ENCODE data around the gene TXNRD2. TPM values are rescaled to one million over a fixed set of nuclear protein-coding genes. Genes with fewer than 3 reads are reported as not detected.

The TXNRD2 gene
- total RNA-seq, 1 donor from 2014 or later: 47.5 TPM

DNA sequence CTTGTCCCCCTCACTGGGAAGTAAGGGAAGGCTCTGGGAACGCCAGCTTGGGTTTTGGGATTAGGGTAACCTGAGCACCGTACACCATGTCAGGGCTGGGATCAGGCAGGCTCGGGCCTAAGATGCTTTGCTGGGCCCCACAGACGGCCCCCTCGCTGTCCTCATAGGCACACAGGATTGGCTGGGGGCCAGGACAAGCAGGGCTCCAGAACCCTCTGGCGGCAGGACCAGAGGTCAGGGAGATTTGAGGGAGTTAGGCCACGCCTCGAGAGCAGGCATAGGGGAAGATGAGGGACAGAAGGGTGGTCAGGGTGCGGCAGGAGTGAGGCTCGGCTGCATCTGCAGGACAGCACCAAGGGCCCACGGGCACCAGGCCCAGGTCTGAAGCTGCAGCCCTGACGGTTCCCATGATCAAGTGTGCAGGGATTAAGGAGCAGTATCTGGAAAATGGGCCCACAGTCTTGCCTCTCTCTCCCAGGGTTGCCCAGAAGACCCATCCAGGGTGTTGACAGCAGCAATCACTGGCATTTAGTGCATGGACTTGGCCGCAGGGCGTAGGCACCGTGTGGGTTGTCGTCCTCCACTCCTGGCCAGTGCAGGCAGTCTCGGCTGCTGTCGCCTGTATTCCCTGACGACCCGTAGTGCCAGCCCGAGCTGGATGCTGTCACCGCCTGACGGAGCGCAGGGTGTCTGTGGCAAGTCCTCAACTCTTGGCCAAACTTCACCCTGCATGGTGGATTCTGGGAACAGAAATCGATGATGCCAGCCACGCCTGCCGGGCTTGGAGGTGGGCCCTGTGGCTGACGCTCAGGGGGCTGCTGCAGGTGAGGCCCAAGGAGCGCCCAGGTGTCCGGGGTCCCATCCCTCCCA is 71.2 kb downstream of the TXNRD2 start:
- H3K9me3 ChIP-seq: no peaks in the 10 kb centered on the region
- DNase-seq: peak; percentile 38
- H3K27me3 ChIP-seq (ENCODE audit: low read depth): no peaks in the 10 kb centered on the region
- TF ChIP-seq, protein P1, sequence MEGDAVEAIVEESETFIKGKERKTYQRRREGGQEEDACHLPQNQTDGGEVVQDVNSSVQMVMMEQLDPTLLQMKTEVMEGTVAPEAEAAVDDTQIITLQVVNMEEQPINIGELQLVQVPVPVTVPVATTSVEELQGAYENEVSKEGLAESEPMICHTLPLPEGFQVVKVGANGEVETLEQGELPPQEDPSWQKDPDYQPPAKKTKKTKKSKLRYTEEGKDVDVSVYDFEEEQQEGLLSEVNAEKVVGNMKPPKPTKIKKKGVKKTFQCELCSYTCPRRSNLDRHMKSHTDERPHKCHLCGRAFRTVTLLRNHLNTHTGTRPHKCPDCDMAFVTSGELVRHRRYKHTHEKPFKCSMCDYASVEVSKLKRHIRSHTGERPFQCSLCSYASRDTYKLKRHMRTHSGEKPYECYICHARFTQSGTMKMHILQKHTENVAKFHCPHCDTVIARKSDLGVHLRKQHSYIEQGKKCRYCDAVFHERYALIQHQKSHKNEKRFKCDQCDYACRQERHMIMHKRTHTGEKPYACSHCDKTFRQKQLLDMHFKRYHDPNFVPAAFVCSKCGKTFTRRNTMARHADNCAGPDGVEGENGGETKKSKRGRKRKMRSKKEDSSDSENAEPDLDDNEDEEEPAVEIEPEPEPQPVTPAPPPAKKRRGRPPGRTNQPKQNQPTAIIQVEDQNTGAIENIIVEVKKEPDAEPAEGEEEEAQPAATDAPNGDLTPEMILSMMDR (IDR thresholded peaks at IDR 0.05): no peak
- peaks cover 3% of the 10 kb centered on the region for H3K36me3 ChIP-seq
- no peak for ATAC-seq
- intact Hi-C loops (cut with DNase I): no loop called here
- peaks cover 23% of the 10 kb centered on the region for H3K4me1 ChIP-seq
- no peak overlapping the region for H3K27ac ChIP-seq
- no peak overlapping the region for H3K4me3 ChIP-seq

DNA sequence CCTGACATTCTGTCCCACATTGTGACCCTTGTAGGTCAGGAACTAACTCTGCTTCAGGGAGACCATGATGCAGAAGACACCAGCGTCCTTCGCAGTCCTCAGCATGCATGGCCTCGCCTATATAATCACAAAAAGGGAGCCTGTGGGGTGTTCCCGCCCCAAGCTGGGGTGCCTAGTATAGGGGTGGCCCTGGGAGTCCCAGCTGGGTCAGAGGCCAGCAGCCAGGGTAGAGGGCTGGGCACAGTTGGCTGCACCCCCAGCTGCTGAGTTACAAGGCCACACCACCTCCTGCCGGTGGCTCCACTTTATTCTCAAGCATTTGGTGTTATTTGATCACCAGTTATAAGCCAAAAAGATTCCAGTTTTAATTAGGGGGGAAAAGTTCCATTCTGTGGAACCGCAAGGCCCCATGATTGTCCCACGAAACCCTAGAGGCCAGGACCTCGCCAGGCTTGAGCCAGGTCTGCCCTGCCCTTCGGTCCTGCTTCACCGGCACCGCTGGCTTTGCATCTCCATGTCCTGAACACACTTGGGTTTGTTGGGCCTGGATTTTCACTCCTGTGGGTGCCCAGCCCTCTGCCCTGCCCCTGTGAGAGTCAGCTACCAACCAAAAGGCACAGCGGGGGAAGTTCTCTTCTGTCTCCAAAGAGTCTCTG is 72.0 kb downstream of the TXNRD2 start:
- intact Hi-C loops (cut with DNase I): no loop called here
- TF ChIP-seq, protein P1 (IDR thresholded peaks at IDR 0.05): no peak

DNA sequence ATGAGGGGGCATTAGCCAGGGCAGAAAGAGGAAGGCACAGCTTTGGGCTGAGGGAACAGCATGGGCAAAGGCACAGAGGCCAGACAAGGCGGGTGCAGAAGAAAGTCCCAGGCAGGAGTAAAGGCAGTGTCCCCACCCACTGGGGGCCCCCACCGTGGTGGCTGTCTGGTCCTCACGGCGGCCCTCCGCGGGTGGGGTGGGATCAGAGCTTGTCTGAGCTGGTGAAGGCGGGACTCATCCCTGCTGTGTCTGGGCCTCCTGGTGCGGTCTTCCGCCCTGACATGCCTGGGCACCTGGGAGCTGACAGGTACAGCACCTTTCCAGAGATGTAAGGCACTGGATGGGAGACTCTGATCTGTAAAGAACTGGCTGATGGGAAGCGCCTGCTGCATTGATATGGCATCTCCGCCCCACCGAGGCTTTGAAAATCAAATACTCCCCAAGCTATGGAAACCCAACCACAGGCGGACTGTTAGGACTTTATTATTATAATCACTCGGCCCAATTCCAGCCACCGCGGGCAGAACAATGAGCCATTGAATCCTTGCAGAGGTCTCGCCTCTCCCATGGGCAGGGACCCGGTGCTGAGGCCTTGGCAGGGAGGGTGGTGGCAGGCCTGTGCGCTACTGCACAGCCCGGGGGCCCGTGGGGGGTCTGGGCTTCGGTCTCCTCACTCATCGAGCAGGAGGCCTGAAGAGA is 72.7 kb downstream of the TXNRD2 start:
- Histone ChIP-seq H3K27ac (no peak overlapping the region), H3K36me3 (no peaks in the 10 kb centered on the region), H3K9me3 (no peaks in the 10 kb centered on the region), H3K4me1 (peaks cover 9% of the 10 kb centered on the region), H3K4me3 (no peak overlapping the region), H3K27me3 (ENCODE audit: low read depth) (no peaks in the 10 kb centered on the region)
- ATAC-seq (no peak), DNase-seq (peak; percentile 36)
- intact Hi-C loops (cut with DNase I): no loop called here
- TF ChIP-seq, protein P1 (IDR thresholded peaks at IDR 0.05): no peak

More for the DNA sequence above, 72.0 kb downstream of the TXNRD2 start:
- DNase-seq (peak; percentile 31), ATAC-seq (no peak)
- Histone ChIP-seq H3K36me3 (no peaks in the 10 kb centered on the region), H3K4me3 (no peak overlapping the region), H3K9me3 (no peaks in the 10 kb centered on the region), H3K27me3 (ENCODE audit: low read depth) (no peaks in the 10 kb centered on the region), H3K27ac (no peak overlapping the region), H3K4me1 (peaks cover 16% of the 10 kb centered on the region)

DNA sequence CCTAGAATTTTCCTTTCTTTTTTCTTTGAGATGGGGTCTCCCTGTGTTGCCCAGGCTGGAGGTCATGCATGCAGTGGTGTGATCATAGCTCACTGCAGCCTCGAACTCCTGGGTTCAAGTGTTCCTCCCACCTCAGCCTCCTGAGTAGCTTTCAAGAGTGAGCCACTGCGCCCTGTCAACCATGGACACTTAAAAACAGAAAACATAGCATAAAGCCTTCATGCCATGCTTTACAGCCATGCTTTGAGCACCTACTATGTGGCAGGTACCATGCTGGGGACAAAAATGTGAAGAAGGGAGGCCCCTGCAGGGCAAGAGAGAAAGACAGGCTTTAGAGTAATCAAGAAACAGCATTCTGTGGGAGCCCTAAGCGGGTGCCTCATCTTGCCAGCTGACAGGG is 73.3 kb downstream of the TXNRD2 start:
- Histone ChIP-seq H3K4me1 (peaks cover 3% of the 10 kb centered on the region), H3K9me3 (no peaks in the 10 kb centered on the region), H3K27me3 (ENCODE audit: low read depth) (no peaks in the 10 kb centered on the region), H3K4me3 (no peak overlapping the region), H3K27ac (no peak overlapping the region), H3K36me3 (no peaks in the 10 kb centered on the region)
- ATAC-seq (no peak), DNase-seq (peak; percentile 7)
- intact Hi-C loops (cut with DNase I): no loop called here
- TF ChIP-seq, protein P1 (IDR thresholded peaks at IDR 0.05): no peak

DNA sequence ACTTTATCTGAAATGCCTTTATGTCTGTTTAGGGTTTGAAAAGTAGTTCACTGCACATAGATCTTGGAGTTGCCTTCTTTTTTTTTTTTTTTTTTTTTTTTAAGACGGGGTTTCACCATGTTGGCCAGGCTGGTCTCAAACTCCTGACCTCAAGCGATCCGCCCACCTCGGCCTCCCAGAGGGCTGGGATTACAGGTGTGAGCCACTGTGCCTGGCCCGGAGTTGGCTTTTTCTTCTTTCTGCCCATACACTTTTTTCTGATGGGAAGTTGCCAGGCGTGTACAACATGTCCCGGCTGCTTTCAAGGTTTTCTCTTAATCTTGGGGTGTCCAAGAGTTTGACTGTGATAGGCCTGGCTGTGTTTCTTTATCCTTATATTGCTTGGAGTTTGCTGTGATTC is 74.0 kb downstream of the TXNRD2 start:
- H3K27me3 ChIP-seq (ENCODE audit: low read depth): no peaks in the 10 kb centered on the region
- peaks cover 1% of the 10 kb centered on the region for H3K4me1 ChIP-seq
- no peaks in the 10 kb centered on the region for H3K36me3 ChIP-seq
- no peak overlapping the region for H3K27ac ChIP-seq
- TF ChIP-seq, protein P1 (IDR thresholded peaks at IDR 0.05): no peak
- H3K9me3 ChIP-seq: no peaks in the 10 kb centered on the region
- peak; percentile 8 for DNase-seq
- ATAC-seq: no peak
- intact Hi-C loops (cut with DNase I): no loop called here
- H3K4me3 ChIP-seq: no peak overlapping the region

Data from lower lobe of right lung (tissue), 2 donors.